ENCODE data around the gene RPL29.

- TF ChIP-seq POLR2A (IDR thresholded peaks at IDR 0.05) (no peak), CTCF (IDR thresholded peaks at IDR 0.05) (no peak), POLR2AphosphoS5 (IDR thresholded peaks at IDR 0.05; ENCODE audit: insufficient read depth in 1 of 2, low read depth in 1 of 2) (no peak)
These were observed 30.3 kb upstream of the RPL29 start for GRCh38 chr3:52026041-52026440.
